HTERT RPE-1 (cell line): ENCODE measurements around the gene TMPRSS5.
"Not testable (repeated sequence)": the region's sequence is repeated elsewhere in the genome, so short reads cannot be mapped to it uniquely, and the experiment has no call there.

ENCODE experiments used
- in situ Hi-C: fragments of 300-500 bp; cut with MboI; formaldehyde crosslinking; loops from 4 replicates; pipeline ENCODE4 v1.14.3; 2020; ENCODE audit warnings: low sequenced_read_pairs

Gene TMPRSS5

DNA sequence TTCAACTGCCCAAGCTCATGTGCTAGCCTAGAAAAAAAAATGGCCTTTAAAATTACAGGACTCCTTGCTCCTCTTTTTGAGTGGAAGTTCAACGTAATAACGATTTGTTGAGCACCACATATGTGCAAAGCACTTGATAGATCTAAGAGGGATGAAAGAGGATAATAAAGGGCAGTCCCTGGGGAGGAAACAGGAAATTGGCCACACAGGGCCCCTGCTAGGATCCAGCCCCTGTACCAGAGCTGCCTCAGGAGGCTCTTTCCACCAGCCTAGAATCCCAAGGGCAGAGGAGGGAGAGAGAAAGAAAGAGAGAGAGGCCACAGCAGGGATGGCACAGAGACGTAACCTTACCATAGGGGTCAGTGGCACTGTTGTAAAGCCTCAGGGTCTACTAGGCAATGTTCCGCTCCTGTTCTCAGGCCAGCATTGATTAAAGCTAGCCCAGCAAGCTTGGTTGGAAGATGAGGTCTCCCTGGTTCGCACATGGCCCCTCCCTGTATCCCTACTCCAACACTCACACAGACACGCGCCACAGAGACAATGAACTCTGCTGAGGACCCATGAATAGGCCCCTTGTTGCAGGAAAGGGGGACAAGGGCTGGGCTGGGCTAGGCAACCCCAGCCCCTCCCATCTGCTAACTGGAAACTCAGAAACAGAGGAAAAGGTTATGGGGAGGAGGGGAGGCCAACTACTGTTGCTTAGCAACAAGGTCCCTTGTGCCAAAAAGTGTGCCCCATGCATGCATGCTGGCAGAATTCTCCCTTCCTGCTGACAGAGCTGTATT is at the start of gene TMPRSS5:
TMPRSS5 (minus strand) TSS at position 438 of the 785 bp plus-strand sequence; CDS start at position 354, 84 bp downstream.
- in situ Hi-C loops: no loop called here

DNA sequence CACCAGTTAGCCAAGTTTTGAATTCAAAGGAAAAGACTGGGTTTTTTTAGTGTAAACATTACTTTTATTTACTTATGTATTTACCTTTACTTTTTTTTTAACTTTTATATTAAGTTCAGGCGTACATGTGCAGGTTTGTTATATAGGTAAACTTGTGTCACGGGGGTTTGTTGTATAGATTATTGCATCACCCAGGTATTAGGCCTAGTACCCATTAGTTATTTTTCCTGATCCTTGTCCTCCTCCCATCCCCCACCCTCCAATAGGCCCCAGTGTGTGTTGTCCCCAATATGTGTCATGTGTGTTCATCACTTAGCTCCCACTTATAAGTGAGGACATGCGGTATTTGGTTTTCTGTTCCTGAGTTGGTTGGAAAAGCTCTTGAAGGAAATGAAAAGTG is 46.8 kb upstream of the TMPRSS5 start:
- in situ Hi-C loops: no loop called here

- in situ Hi-C loops: no loop called here
These were observed 30.2 kb upstream of the TMPRSS5 start for GRCh38 chr11:113736323-113736722.

- in situ Hi-C loops: no loop called here
These were observed 26.0 kb upstream of the TMPRSS5 start for GRCh38 chr11:113732092-113732491.

DNA sequence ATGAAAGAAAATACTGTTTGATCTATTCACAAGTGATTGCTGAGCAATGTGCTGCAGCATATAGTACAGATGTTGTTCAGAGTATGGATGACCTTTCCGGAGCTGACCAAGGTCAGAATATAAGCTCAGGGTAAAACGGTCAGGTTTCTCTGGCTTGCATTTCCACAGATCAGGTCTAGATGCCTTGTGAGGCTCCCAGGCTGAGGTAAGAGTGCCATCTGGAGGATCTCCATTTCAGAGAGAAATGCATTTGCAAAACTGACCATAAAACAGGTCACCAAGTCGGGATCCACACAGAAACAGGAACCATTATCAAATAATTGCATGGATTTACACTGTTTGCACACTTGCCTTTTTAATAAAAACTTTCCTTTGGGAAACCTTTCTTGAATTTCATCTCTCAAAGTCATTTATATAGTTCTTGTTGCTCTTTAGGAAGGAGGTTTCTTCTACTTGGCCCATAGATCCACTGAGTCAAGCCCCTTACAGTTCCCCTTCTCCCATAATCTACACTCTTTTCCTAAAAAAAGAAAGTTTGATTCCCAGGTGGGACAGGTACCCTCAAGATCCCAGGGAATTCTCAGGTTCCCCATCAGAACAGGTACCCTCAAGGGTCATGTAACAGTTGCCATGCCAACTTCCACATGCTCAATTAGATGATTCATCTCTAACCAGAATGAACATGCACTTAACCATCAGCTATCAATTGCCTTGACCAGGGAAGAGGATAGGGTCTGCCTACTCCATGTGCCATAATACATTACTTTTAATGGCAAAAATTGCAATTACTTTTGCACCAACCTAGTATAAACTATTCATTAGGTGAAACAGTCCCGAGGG is 25.0 kb upstream of the TMPRSS5 start:
- in situ Hi-C loops: no loop called here

DNA sequence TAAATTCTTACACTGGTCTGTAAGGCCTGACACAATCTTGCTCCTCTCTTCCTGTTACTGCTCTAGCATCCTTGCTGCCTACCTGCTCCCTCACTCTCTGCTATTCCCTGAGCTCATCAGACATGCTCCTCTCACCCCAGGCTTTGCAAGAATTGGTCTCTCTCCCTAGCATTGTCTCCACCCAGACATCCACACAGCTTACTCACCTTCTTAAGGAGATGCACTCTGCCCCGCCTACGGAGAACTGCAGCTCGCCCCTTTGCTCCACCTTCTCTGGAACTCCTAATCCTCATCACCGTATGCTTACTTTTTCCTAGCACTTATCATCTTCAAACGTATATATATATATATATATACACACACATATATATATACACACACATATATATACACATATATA is 23.3 kb upstream of the TMPRSS5 start:
- in situ Hi-C loops: no loop called here

DNA sequence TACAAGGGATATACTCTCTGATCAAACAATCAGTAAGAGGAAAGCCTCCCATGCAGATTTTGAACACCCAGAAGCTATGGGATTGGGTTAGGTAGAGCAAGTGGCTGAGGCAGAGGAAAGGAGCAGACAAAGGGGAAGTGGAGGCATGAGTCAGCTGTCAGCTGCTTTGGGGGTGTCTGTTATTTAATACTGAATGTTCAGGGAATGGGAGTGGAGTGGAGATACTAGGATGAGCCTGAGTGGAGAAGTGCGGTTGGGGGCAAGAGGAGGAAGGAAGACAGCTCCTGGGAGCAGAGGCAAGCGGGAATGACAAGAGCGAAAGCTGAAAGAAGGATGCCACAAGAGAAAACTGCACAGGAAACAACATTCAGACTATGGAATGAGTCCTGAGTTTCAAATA is 22.7 kb upstream of the TMPRSS5 start:
- in situ Hi-C loops: no loop called here

DNA sequence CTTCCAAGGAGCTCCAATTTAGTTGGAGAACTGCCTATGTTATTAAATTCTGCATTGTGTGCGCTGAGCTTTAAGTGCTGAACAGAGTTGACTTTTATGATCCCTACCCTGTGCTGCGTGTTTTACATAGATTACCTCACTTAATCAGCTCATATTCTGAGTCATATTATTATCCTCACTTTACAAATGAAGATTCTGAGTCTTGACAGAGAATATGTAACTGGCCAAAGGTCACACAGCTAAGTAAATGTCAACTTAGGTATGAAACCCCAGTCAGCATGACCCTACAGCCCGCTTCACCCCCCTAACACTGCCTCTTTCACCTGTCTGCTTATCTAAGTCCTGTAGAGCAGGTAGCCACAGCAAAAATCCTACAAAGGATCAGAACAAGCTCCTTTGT is 19.8 kb upstream of the TMPRSS5 start:
- in situ Hi-C loops: no loop called here

- in situ Hi-C loops: no loop called here
These were observed 19.3 kb upstream of the TMPRSS5 start for GRCh38 chr11:113725407-113725806.

GRCh38 chr11:113724778-113725177 is 18.7 kb upstream of the TMPRSS5 start:
- in situ Hi-C loops: no loop called here

GRCh38 chr11:113723787-113724186 is 17.7 kb upstream of the TMPRSS5 start:
- in situ Hi-C loops: no loop called here

GRCh38 chr11:113722934-113723333 is 16.8 kb upstream of the TMPRSS5 start:
- in situ Hi-C loops: no loop called here

GRCh38 chr11:113722221-113722620 is 16.1 kb upstream of the TMPRSS5 start:
- in situ Hi-C loops: no loop called here

DNA sequence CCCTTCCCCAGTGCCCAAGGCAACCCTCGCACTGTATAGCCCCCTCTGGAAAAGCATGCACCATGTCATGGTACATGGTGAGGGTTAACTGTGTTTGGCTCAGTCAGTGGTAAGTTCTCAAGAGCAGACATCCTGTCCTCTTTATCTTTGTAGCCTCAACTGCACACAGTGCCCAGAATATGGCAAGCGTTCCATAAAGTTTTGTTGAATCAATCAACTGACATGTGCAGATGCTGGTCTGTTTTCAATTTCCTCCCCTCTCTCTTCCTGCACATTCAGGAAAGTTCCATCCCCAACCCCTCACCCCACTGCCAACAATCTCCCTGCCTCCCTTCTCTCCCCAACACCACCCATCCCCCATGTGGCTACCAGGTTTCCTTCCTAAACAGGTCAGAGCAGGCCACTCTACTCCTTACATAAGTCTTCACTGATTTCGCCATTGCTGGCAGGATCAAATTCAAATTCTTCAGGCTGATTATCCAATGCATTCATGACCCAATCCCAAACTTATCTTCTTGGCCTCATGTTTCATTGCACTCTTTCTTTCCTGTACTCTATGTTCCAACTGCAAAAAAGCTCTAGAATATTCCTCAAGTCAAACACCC is 15.5 kb upstream of the TMPRSS5 start:
- in situ Hi-C loops: no loop called here

GRCh38 chr11:113720478-113720877 is 14.4 kb upstream of the TMPRSS5 start:
- in situ Hi-C loops: not testable (repeated sequence)

GRCh38 chr11:113715882-113716625 is 9.9 kb upstream of the TMPRSS5 start:
- in situ Hi-C loops: no loop called here

DNA sequence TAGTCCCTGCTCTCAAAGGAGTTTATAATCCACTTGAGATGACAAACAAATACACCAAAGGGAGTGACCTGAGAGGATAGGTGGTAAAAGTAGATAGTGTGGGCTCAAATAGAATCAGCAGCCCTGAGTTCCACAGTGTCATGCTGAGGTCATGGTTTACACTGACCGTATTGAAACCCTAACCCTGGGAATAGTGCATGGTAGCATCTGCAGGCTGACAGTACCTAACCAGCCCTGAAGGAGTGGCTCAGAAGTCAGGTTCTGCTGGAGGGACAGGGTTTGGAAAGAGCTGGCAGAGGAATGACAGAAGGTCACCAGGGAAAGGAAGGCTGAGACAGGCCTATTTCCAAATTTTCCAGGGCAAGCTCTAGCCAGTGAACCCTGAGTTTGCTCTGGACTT is 9.2 kb upstream of the TMPRSS5 start:
- in situ Hi-C loops: no loop called here

DNA sequence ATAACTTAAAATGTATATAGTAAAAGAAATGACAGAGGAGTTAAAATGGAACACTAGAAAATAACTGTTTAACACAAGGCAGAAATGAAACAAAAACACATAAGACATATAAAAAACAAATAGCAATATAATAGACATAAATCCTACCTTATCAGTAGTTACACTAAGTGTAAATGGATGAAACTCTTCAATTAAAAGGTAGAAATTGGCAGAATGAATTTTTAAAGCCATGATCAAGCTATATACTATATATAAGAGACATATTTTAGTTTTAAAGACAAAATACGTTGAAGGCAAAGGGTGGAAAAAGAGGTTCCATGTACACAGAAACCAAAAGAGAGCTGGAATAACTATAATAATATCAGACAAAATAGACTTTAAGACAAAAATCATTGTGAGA is 4.9 kb upstream of the TMPRSS5 start:
- in situ Hi-C loops: no loop called here

DNA sequence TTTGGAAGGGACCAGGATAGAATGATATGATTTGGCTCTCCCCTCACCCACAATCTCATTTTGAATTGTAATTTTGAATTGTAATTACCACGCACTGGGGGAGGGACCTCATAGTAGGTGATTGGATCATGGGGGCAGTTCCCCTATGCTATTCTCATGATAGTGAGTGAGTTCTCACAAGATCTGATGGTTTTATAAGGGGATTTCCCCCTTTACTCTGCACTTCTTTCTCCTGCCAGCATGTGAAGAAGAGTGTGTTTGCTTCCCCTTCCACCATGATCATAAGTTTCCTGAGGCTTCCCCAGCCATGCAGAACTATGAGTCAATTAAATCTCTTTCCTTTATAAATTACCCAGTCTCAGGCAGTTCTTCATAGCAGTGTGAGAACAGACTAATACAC is 2.6 kb downstream of the TMPRSS5 start:
- in situ Hi-C loops: not testable (repeated sequence)

- in situ Hi-C loops: no loop called here
These were observed 4.6 kb downstream of the TMPRSS5 start for GRCh38 chr11:113701491-113701890.

DNA sequence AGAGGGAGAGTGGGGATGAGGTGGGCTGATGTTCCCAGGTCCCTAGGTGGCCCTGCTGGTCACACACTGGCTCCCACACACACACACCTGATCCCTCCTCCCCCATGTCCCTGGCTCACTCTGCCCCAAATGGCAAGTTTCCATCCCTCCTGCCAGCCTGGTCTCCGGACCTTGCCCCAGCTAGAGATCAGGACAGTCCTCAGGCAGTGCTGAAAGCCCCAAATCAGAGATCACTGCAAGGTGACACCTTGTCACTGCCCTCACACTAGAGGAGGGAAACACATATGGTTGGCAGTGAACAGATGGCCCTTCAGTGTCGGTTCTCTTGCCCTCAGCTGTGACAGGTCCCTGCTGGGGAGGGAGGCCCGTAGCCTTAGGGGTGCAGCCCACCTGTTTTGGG is 7.6 kb downstream of the TMPRSS5 start:
- in situ Hi-C loops: no loop called here
